ENCODE measurements around the gene XPR1. TPM values are rescaled to one million over a fixed set of nuclear protein-coding genes. Genes with fewer than 3 reads are reported as not detected.

Gene XPR1
- total RNA-seq, 1 donor from 2014 or later, result 21.4 TPM

- DNase-seq (ENCODE audit: extremely low spot score, unreplicated experiment), result no peak
- peaks cover 17% of the 10 kb centered on the region for H3K4me1 Mint-ChIP-seq (ENCODE audit: unreplicated experiment)
- no peak overlapping the region for H3K27ac Mint-ChIP-seq (ENCODE audit: unreplicated experiment)
- TF ChIP-seq CTCF (IDR thresholded peaks at IDR 0.05), result no peak
- no peaks in the 10 kb centered on the region for H3K27me3 Mint-ChIP-seq (ENCODE audit: unreplicated experiment)
- H3K36me3 Mint-ChIP-seq (ENCODE audit: unreplicated experiment), result peaks cover 11% of the 10 kb centered on the region
- H3K4me3 Mint-ChIP-seq (ENCODE audit: unreplicated experiment), result no peak overlapping the region
- H3K9me3 Mint-ChIP-seq (ENCODE audit: unreplicated experiment), result peaks cover 5% of the 10 kb centered on the region
Measured at GRCh38 chr1:180839547-180839946, 207.7 kb downstream of the XPR1 start.

DNA sequence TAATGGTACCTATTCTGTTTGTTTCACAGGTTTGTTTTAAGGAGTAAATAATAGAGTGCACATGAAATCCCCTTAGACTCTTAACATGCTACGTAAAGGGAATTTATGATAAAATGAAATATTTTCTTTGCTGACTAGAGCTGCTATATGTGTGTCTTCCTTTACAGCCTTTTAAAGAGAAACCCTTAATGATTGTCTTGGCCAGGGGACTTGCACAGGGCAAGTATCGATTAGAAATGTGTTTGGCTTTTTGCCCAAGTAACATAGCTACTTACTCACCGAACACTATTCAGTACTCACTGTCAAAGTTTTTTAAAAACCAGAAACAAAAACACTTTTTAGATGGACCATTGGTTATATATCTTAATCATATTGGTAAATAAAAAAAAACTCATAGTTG is 209.6 kb downstream of the XPR1 start:
- no peak for TF ChIP-seq CTCF (IDR thresholded peaks at IDR 0.05)
- no peak for DNase-seq (ENCODE audit: extremely low spot score, unreplicated experiment)
- peaks cover 17% of the 10 kb centered on the region for H3K4me1 Mint-ChIP-seq (ENCODE audit: unreplicated experiment)
- no peak overlapping the region for H3K4me3 Mint-ChIP-seq (ENCODE audit: unreplicated experiment)
- peaks cover 3% of the 10 kb centered on the region for H3K36me3 Mint-ChIP-seq (ENCODE audit: unreplicated experiment)
- H3K9me3 Mint-ChIP-seq (ENCODE audit: unreplicated experiment), result peaks cover 5% of the 10 kb centered on the region
- no peaks in the 10 kb centered on the region for H3K27me3 Mint-ChIP-seq (ENCODE audit: unreplicated experiment)
- H3K27ac Mint-ChIP-seq (ENCODE audit: unreplicated experiment), result no peak overlapping the region

- Mint-ChIP-seq H3K4me1 (ENCODE audit: unreplicated experiment) (peaks cover 17% of the 10 kb centered on the region), H3K9me3 (ENCODE audit: unreplicated experiment) (peaks cover 5% of the 10 kb centered on the region), H3K27ac (ENCODE audit: unreplicated experiment) (peak overlapping the region; percentile 14), H3K36me3 (ENCODE audit: unreplicated experiment) (peaks cover 5% of the 10 kb centered on the region), H3K4me3 (ENCODE audit: unreplicated experiment) (no peak overlapping the region), H3K27me3 (ENCODE audit: unreplicated experiment) (no peaks in the 10 kb centered on the region)
- no peak for DNase-seq (ENCODE audit: extremely low spot score, unreplicated experiment)
- no peak for TF ChIP-seq CTCF (IDR thresholded peaks at IDR 0.05)
Measured at GRCh38 chr1:180842052-180842451, 210.2 kb downstream of the XPR1 start.

DNA sequence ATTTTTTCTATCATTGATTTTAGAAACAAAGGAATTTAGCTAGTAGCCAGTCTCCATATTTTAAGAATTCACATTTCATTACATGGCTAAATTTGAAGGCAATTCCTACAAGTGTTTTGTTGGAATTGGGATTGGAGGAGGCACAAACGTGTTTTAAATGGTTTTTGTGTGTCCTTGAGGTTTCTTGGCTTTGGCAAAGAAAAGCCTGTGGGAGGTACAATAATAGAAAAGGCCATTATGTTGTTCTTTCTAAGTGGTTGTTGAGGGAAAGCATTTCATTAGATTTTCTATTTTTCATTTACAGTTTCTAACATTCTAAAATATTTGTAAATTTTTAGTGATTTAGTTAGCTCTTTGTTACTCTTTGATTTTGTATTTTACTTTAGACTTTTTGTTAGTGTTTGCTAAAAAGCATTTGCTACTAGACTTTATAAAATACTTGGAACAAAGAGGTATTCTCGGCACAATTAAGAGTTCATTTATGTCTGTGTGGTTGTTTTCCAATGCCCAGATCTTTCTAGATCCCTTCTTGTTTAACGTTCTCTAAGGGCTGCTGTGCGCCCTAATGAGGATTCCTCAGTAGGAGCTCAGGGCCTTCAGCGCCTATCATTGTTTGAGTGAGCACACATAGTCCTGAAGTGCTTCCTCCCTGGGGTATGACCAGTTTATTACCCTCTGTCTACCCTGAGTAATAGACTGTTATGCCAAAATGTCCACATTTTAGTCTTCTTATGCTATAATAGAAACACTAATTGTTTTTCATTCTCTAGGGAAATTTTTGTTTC is 210.9 kb downstream of the XPR1 start:
- Mint-ChIP-seq H3K9me3 (ENCODE audit: unreplicated experiment) (peaks cover 5% of the 10 kb centered on the region), H3K27ac (ENCODE audit: unreplicated experiment) (peak overlapping the region; percentile 14), H3K4me1 (ENCODE audit: unreplicated experiment) (peaks cover 17% of the 10 kb centered on the region), H3K36me3 (ENCODE audit: unreplicated experiment) (peaks cover 5% of the 10 kb centered on the region), H3K27me3 (ENCODE audit: unreplicated experiment) (no peaks in the 10 kb centered on the region), H3K4me3 (ENCODE audit: unreplicated experiment) (no peak overlapping the region)
- DNase-seq (ENCODE audit: extremely low spot score, unreplicated experiment), result no peak
- no peak for TF ChIP-seq CTCF (IDR thresholded peaks at IDR 0.05)

DNA sequence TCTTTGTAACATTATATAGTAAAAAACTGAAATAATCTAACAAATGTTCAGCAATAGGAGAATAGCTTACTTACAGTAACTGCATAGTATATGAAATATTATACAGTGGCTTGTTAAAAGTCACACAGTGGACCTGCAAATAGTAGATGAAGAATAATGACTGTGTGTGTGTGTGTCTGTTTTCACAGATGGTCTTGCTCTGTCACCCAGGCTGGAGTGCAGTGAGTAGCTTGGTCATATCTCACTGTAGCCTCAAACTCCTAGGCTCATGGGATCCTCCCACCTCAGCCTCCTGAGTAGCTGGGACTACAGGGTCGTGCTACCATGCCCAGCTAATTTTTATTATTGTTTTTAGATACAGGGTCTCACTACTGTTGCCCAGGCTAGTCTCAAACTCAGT is 213.5 kb downstream of the XPR1 start:
- no peak for TF ChIP-seq CTCF (IDR thresholded peaks at IDR 0.05)
- Mint-ChIP-seq H3K27me3 (ENCODE audit: unreplicated experiment) (no peaks in the 10 kb centered on the region), H3K4me3 (ENCODE audit: unreplicated experiment) (no peak overlapping the region), H3K9me3 (ENCODE audit: unreplicated experiment) (no peaks in the 10 kb centered on the region), H3K4me1 (ENCODE audit: unreplicated experiment) (peaks cover 17% of the 10 kb centered on the region), H3K36me3 (ENCODE audit: unreplicated experiment) (peaks cover 2% of the 10 kb centered on the region), H3K27ac (ENCODE audit: unreplicated experiment) (no peak overlapping the region)
- no peak for DNase-seq (ENCODE audit: extremely low spot score, unreplicated experiment)
